ENCODE results near the gene DPP10.

The DPP10 gene

GRCh38 chr2:115161081-115161770 lies 718.8 kb downstream of the DPP10 start:
- DNase-seq (ENCODE audit: low read depth): no peak
- Histone ChIP-seq H3K36me3 (ENCODE audit: control insufficient read depth, insufficient read depth, low read length, severe bottlenecking) (no peaks in the 10 kb centered on the region), H3K9ac (ENCODE audit: low read length) (no peak overlapping the region), H3K4me1 (ENCODE audit: control insufficient read depth, insufficient read depth, low read length) (no peaks in the 10 kb centered on the region), H3K9me3 (ENCODE audit: control insufficient read depth, low read length) (peaks cover 3% of the 10 kb centered on the region), H3K27me3 (replicated peaks; ENCODE audit: control insufficient read depth, insufficient read depth, low read length) (peaks cover 30% of the 10 kb centered on the region), H3K4me3 (ENCODE audit: low read length) (no peak overlapping the region)

- Histone ChIP-seq H3K4me3 (ENCODE audit: low read length) (no peak overlapping the region), H3K4me1 (ENCODE audit: control insufficient read depth, insufficient read depth, low read length) (no peaks in the 10 kb centered on the region), H3K9me3 (ENCODE audit: control insufficient read depth, low read length) (peaks cover 3% of the 10 kb centered on the region), H3K27me3 (replicated peaks; ENCODE audit: control insufficient read depth, insufficient read depth, low read length) (peaks cover 30% of the 10 kb centered on the region), H3K9ac (ENCODE audit: low read length) (no peak overlapping the region), H3K36me3 (ENCODE audit: control insufficient read depth, insufficient read depth, low read length, severe bottlenecking) (no peaks in the 10 kb centered on the region)
- DNase-seq (ENCODE audit: low read depth): no peak
These were observed 719.5 kb downstream of the DPP10 start for GRCh38 chr2:115161771-115162493.

DNA sequence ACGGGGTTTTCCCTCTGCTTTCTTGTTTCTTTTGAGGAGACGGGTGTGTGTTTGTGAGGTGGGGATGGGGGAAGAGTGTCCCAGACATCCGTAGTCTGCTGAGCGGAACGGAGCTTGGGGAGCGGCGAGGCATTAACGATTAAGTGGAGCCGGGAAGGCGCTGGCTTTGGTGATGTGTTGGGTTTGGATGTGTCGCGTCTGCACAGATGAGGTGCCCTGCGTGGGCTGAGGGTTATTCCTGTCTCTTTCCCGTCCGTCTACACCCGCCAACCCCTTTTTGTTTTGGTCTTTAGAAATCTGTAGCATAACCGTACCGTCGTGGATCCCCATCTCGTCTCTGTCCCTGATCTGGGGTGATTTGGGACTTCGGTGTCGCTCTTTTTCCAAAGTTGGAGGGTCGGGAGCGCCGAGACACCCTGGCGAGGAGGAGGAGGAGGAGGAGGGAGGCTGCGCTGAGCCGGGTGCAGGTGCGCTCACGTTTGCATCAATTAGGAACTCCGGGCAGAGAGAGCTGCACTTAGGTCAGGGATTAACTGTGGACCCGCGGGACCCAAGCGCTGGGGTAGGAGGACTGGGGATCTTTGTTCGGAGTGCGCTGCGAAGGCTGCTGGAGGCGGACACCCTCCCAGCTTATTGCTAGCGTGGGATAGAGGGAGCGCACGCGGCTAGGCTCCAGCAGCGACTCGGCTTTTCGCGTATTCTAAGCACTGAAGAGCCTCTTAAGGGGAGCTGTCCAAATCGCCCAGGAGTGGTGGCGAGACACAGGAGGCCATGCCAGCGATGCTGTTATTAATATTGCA lies 720.3 kb downstream of the DPP10 start:
- Histone ChIP-seq H3K4me3 (ENCODE audit: low read length) (no peak overlapping the region), H3K4me1 (ENCODE audit: control insufficient read depth, insufficient read depth, low read length) (no peaks in the 10 kb centered on the region), H3K36me3 (ENCODE audit: control insufficient read depth, insufficient read depth, low read length, severe bottlenecking) (no peaks in the 10 kb centered on the region), H3K27me3 (replicated peaks; ENCODE audit: control insufficient read depth, insufficient read depth, low read length) (peaks cover 30% of the 10 kb centered on the region), H3K9ac (ENCODE audit: low read length) (no peak overlapping the region), H3K9me3 (ENCODE audit: control insufficient read depth, low read length) (peaks cover 3% of the 10 kb centered on the region)
- DNase-seq (ENCODE audit: low read depth): no peak

- H3K27me3 ChIP-seq (replicated peaks; ENCODE audit: control insufficient read depth, insufficient read depth, low read length): peaks cover 30% of the 10 kb centered on the region
- H3K9ac ChIP-seq (ENCODE audit: low read length): no peak overlapping the region
- no peak overlapping the region for H3K4me3 ChIP-seq (ENCODE audit: low read length)
- H3K4me1 ChIP-seq (ENCODE audit: control insufficient read depth, insufficient read depth, low read length): no peaks in the 10 kb centered on the region
- H3K36me3 ChIP-seq (ENCODE audit: control insufficient read depth, insufficient read depth, low read length, severe bottlenecking): no peaks in the 10 kb centered on the region
- peaks cover 3% of the 10 kb centered on the region for H3K9me3 ChIP-seq (ENCODE audit: control insufficient read depth, low read length)
- no peak for DNase-seq (ENCODE audit: low read depth)
These were observed 721.1 kb downstream of the DPP10 start for GRCh38 chr2:115163572-115163971.

DNA sequence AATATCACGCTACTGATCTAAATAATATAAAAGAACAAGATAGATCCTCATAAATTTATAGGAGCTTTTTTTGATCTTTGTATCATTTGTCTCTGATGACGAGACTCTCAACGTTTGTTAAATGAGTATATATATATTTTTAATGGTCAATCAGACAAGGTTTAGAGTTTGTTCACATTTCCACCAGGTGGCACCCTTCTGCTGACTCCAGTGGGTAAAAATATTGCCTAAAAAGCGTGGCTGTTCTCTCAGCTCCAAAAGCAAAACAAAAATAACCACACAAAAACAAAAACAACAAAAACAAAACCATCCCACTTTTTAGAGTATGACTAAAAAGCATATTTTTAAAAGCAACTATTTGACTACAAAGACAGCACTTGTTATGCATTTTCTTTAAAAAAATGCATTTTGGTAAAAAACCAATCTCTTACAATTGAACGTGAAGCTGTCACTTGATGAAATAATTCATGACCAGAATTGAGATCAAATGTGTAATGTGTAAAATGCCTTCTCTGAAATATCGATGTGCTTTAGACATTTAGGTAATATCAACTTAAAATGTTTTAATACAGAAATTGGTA lies 723.2 kb downstream of the DPP10 start:
- peaks cover 23% of the 10 kb centered on the region for H3K27me3 ChIP-seq (replicated peaks; ENCODE audit: control insufficient read depth, insufficient read depth, low read length)
- peaks cover 1% of the 10 kb centered on the region for H3K9me3 ChIP-seq (ENCODE audit: control insufficient read depth, low read length)
- H3K36me3 ChIP-seq (ENCODE audit: control insufficient read depth, insufficient read depth, low read length, severe bottlenecking): no peaks in the 10 kb centered on the region
- DNase-seq (ENCODE audit: low read depth): peak; percentile 40
- H3K9ac ChIP-seq (ENCODE audit: low read length): no peak overlapping the region
- no peak overlapping the region for H3K4me3 ChIP-seq (ENCODE audit: low read length)
- H3K4me1 ChIP-seq (ENCODE audit: control insufficient read depth, insufficient read depth, low read length): no peaks in the 10 kb centered on the region

GRCh38 chr2:115168457-115168856 lies 726.0 kb downstream of the DPP10 start:
- peaks cover 6% of the 10 kb centered on the region for H3K27me3 ChIP-seq (replicated peaks; ENCODE audit: control insufficient read depth, insufficient read depth, low read length)
- DNase-seq (ENCODE audit: low read depth): no peak
- H3K9ac ChIP-seq (ENCODE audit: low read length): no peak overlapping the region
- no peak overlapping the region for H3K4me3 ChIP-seq (ENCODE audit: low read length)
- H3K36me3 ChIP-seq (ENCODE audit: control insufficient read depth, insufficient read depth, low read length, severe bottlenecking): no peaks in the 10 kb centered on the region
- H3K9me3 ChIP-seq (ENCODE audit: control insufficient read depth, low read length): no peaks in the 10 kb centered on the region
- H3K4me1 ChIP-seq (ENCODE audit: control insufficient read depth, insufficient read depth, low read length): no peaks in the 10 kb centered on the region

DNA sequence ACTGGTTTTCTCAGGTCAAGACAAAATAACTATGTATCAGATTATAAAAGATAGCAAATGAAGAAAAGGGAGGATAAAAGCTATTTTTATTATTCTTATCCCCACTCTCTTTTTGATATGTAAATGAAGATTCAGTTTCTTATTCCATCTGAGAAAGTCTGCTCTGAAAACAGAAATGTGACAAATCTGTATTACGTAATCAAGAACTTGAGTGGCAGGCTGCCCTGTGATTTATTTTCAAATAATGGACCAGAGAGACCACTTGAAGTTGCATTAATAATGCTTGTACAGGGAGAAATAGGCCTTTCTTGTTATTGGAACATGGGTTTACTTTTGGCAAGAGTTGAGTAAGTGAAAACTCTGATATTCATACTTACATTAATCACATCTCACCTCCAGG lies 727.4 kb downstream of the DPP10 start:
- no peaks in the 10 kb centered on the region for H3K27me3 ChIP-seq (replicated peaks; ENCODE audit: control insufficient read depth, insufficient read depth, low read length)
- H3K4me1 ChIP-seq (ENCODE audit: control insufficient read depth, insufficient read depth, low read length): no peaks in the 10 kb centered on the region
- H3K9ac ChIP-seq (ENCODE audit: low read length): no peak overlapping the region
- H3K36me3 ChIP-seq (ENCODE audit: control insufficient read depth, insufficient read depth, low read length, severe bottlenecking): no peaks in the 10 kb centered on the region
- H3K9me3 ChIP-seq (ENCODE audit: control insufficient read depth, low read length): no peaks in the 10 kb centered on the region
- no peak overlapping the region for H3K4me3 ChIP-seq (ENCODE audit: low read length)
- no peak for DNase-seq (ENCODE audit: low read depth)

- Histone ChIP-seq H3K4me3 (ENCODE audit: low read length) (no peak overlapping the region), H3K36me3 (ENCODE audit: control insufficient read depth, insufficient read depth, low read length, severe bottlenecking) (no peaks in the 10 kb centered on the region), H3K27me3 (replicated peaks; ENCODE audit: control insufficient read depth, insufficient read depth, low read length) (no peaks in the 10 kb centered on the region), H3K4me1 (ENCODE audit: control insufficient read depth, insufficient read depth, low read length) (no peaks in the 10 kb centered on the region), H3K9me3 (ENCODE audit: control insufficient read depth, low read length) (no peaks in the 10 kb centered on the region), H3K9ac (ENCODE audit: low read length) (no peak overlapping the region)
- DNase-seq (ENCODE audit: low read depth): no peak
These were observed 729.3 kb downstream of the DPP10 start for GRCh38 chr2:115171751-115172150.

GRCh38 chr2:115174651-115175050 lies 732.2 kb downstream of the DPP10 start:
- Histone ChIP-seq H3K27me3 (replicated peaks; ENCODE audit: control insufficient read depth, insufficient read depth, low read length) (no peaks in the 10 kb centered on the region), H3K4me3 (ENCODE audit: low read length) (no peak overlapping the region), H3K36me3 (ENCODE audit: control insufficient read depth, insufficient read depth, low read length, severe bottlenecking) (no peaks in the 10 kb centered on the region), H3K9me3 (ENCODE audit: control insufficient read depth, low read length) (no peaks in the 10 kb centered on the region), H3K9ac (ENCODE audit: low read length) (no peak overlapping the region), H3K4me1 (ENCODE audit: control insufficient read depth, insufficient read depth, low read length) (no peaks in the 10 kb centered on the region)
- DNase-seq (ENCODE audit: low read depth): no peak

DNA sequence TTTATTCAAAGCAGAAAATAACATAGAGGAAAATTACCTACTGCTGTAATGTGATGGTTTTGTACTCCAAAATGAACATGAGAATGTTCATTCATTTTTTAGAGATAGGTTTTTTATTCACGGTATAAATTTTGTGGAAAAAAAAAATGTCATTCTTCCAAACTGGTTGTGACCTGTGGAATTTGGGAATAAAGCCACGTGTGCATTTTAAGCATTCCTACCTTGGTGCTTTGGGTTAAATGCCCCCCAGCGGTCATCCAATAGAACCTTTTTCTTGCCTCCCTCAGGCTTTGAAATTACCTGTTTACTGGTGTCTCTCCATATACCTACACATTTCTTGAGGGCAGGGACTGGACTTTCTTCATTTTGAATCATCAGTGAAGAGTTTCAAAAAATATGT lies 740.7 kb downstream of the DPP10 start:
- H3K4me3 ChIP-seq (ENCODE audit: low read length): no peak overlapping the region
- no peaks in the 10 kb centered on the region for H3K4me1 ChIP-seq (ENCODE audit: control insufficient read depth, insufficient read depth, low read length)
- H3K27me3 ChIP-seq (replicated peaks; ENCODE audit: control insufficient read depth, insufficient read depth, low read length): no peaks in the 10 kb centered on the region
- no peaks in the 10 kb centered on the region for H3K9me3 ChIP-seq (ENCODE audit: control insufficient read depth, low read length)
- no peak for DNase-seq (ENCODE audit: low read depth)
- H3K36me3 ChIP-seq (ENCODE audit: control insufficient read depth, insufficient read depth, low read length, severe bottlenecking): no peaks in the 10 kb centered on the region
- H3K9ac ChIP-seq (ENCODE audit: low read length): no peak overlapping the region

- no peak for DNase-seq (ENCODE audit: low read depth)
- Histone ChIP-seq H3K27me3 (replicated peaks; ENCODE audit: control insufficient read depth, insufficient read depth, low read length) (no peaks in the 10 kb centered on the region), H3K4me1 (ENCODE audit: control insufficient read depth, insufficient read depth, low read length) (no peaks in the 10 kb centered on the region), H3K9ac (ENCODE audit: low read length) (no peak overlapping the region), H3K4me3 (ENCODE audit: low read length) (no peak overlapping the region), H3K9me3 (ENCODE audit: control insufficient read depth, low read length) (no peaks in the 10 kb centered on the region), H3K36me3 (ENCODE audit: control insufficient read depth, insufficient read depth, low read length, severe bottlenecking) (no peaks in the 10 kb centered on the region)
These were observed 748.0 kb downstream of the DPP10 start for GRCh38 chr2:115190459-115190858.
